Kidney epithelial cell (primary cell): ENCODE results near the gene KIF26A. TPM values are rescaled to one million over a fixed set of nuclear protein-coding genes. Genes with fewer than 3 reads are reported as not detected.

Experiments
- DNase-seq: peaks from one replicate; pipeline ENCODE4 v3.0.0-alpha.2; 2010; ENCODE audit warnings: low read depth
- H3K27me3 ChIP-seq: 2 replicates; pipeline ENCODE4 v1.6.0; 2011; ENCODE audit warnings: low read length; ENCODE audit not compliant: control insufficient read depth, insufficient read depth
- H3K36me3 ChIP-seq: 2 replicates; pipeline ENCODE4 v1.5.1; 2011; ENCODE audit warnings: low read length; ENCODE audit not compliant: control insufficient read depth, insufficient read depth
- H3K4me3 ChIP-seq: 2 replicates; pipeline ENCODE4 v1.5.1; 2011; ENCODE audit warnings: low read depth, mild to moderate bottlenecking, control low read depth, low read length
- CTCF ChIP-seq: IDR thresholded peaks from 2 replicates; pipeline ENCODE4 v1.5.1; 2011; ENCODE audit warnings: mild to moderate bottlenecking, moderate library complexity, low read length, control low read depth, inconsistent platforms; ENCODE audit not compliant: insufficient read depth, poor library complexity, severe bottlenecking
- total RNA-seq: library from RNA; depleted of rRNA; stranded (reverse); fragments of >200 nt; gene quantifications from 2 replicates; pipeline ENCODE4 v1.2.3, GENCODE V29; 2015

The KIF26A gene
- total RNA-seq, 1 donor from 2014 or later = 0.21 TPM

DNA sequence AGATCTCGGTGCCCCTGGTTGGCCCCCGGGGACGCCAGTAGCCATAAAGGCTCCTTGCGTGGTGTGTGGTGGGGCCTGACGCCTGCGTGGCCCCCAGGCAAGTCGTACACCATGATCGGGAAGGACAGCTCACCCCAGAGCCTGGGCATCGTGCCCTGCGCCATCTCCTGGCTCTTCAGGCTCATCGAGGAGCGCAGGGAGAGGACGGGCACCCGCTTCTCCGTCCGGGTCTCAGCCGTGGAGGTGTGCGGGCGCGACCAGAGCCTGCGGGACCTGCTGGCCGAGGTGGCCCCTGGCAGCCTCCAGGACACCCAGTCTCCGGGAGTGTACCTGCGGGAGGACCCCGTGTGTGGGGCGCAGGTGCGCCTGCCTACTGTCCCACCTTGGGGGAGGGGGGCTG lies 34.5 kb downstream of the KIF26A start:
- Histone ChIP-seq H3K36me3 (no peaks in the 10 kb centered on the region), H3K4me3 (no peak overlapping the region), H3K27me3 (peaks cover 24% of the 10 kb centered on the region)
- no peak for TF ChIP-seq CTCF
- no peak for DNase-seq

- DNase-seq = no peak
- H3K4me3 ChIP-seq = no peak overlapping the region
- peaks cover 24% of the 10 kb centered on the region for H3K27me3 ChIP-seq
- TF ChIP-seq CTCF = no peak
- no peaks in the 10 kb centered on the region for H3K36me3 ChIP-seq
Measured at GRCh38 chr14:104174051-104174450, 35.7 kb downstream of the KIF26A start.

DNA sequence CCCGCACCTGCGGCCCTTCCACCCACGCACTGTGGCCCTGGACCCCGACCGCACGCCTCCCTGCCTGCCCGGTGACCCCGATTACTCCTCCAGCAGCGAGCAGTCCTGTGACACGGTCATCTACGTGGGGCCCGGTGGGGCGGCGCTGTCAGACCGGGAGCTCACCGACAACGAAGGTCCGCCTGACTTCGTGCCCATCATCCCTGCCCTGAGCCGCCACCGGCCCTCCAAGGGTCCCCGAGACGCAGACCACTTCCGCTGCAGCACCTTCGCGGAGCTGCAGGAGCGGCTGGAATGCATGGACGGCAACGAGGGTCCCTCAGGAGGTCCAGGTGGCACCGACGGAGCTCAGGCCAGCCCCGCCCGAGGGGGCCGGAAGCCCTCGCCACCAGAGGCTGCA lies 36.7 kb downstream of the KIF26A start:
- Histone ChIP-seq H3K4me3 (no peak overlapping the region), H3K36me3 (no peaks in the 10 kb centered on the region), H3K27me3 (peaks cover 28% of the 10 kb centered on the region)
- TF ChIP-seq CTCF = no peak
- DNase-seq = no peak

DNA sequence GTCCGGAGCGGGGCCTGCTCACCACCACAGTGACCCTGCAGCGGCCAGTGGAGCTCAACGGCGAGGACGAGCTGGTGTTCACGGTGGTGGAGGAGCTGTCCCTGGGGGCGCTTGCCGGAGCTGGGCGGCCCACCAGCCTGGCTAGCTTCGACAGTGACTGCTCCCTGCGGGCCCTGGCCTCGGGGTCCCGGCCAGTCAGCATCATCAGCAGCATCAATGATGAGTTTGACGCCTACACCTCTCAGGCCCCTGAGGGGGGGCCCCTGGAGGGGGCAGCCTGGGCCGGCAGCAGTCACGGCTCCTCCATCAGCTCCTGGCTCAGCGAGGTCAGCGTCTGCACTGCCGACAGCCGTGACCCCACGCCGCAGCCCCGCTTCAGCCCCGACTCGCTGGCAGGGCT lies 37.4 kb downstream of the KIF26A start:
- Histone ChIP-seq H3K4me3 (no peak overlapping the region), H3K36me3 (no peaks in the 10 kb centered on the region), H3K27me3 (peaks cover 24% of the 10 kb centered on the region)
- TF ChIP-seq CTCF = no peak
- DNase-seq = no peak

GRCh38 chr14:104176611-104177010 lies 38.2 kb downstream of the KIF26A start:
- no peaks in the 10 kb centered on the region for H3K36me3 ChIP-seq
- H3K4me3 ChIP-seq = no peak overlapping the region
- no peak for DNase-seq
- peaks cover 16% of the 10 kb centered on the region for H3K27me3 ChIP-seq
- no peak for TF ChIP-seq CTCF

- Histone ChIP-seq H3K4me3 (no peak overlapping the region), H3K36me3 (no peaks in the 10 kb centered on the region), H3K27me3 (peaks cover 12% of the 10 kb centered on the region)
- no peak for TF ChIP-seq CTCF
- no peak for DNase-seq
Measured at GRCh38 chr14:104177411-104177810, 39.0 kb downstream of the KIF26A start.
